ENCODE data around the gene TBC1D16. TPM values are rescaled to one million over a fixed set of nuclear protein-coding genes. Genes with fewer than 3 reads are reported as not detected.

Gene TBC1D16
- total and polyA plus RNA-seq, 2 donors (not counting 1 experiment from before 2014, with no cell fraction given), result 0.82 to 2.7 TPM

DNA sequence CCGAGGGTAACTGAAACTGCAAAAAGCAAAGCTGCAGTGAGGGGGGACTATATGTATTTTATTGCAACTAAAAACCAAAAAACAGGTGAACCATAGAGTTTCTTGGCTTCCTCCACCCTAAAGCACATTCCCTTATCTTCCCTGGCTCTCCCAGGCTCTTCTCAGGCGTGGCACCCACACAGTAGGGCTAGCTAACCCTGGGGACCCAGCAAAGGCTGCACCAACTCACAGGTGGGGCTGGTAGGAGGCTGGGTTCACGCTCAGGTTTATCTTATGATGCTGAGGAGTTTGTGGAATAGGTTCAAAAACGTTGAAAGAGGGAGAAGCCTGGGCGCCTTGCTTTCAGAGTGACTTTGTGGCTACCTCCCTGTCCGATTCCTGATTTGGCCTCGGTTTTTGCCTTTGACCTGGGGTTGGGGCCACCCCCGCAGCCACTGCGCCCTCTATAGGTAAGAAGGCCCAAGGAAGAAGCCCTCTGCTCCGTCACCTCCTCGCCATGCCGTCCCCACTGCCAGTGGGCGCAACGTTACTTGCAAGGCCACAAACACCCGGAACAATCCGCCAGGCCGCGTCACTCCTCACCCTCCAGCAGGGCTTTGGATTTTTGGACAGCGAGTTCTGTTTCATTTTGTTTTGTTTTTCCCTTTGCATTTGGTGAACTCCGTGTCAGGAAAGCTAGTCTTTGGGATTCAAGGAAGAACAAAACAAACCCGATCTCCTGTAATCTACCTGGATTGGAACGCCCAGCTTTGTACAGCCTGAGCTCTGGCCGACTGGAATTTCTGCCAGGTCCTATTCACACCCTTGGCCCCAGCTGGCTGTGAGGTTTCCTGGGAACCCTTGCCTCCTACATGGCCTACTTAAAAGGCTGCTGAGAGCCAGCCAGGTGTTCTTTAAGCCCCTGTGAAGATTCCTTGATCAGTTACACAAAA, 60.8 kb downstream of the TBC1D16 start:
- 79% methylated on average over 19 of the region's 23 CpGs for WGBS (ENCODE audit: insufficient coverage)
- CTCF ChIA-PET, result interaction anchor here (0.8 to 1.6 kb wide), 7 partner anchors 11 to 229 kb away, joined by 3 to 7 read pairs (median 4); no protein-coding TSS in a partner anchor

More for the DNA sequence above, 60.8 kb downstream of the TBC1D16 start:
- no peak overlapping the region for H3K4me3 Mint-ChIP-seq
- H3K9me3 Mint-ChIP-seq (ENCODE audit: insufficient read depth), result no peaks in the 10 kb centered on the region
- POLR2A ChIA-PET, result no interaction called here
- Histone ChIP-seq H3K4me1 (ENCODE audit: control insufficient read depth in 2 of 2, insufficient read depth in 2 of 2, low read length in 2 of 2) (peaks cover 3 to 15% of the 10 kb centered on the region in 2 donors), H3K9ac (ENCODE audit: low read length) (no peak overlapping the region), H3K9me3 (ENCODE audit: control extremely low read depth in 1 of 3, control insufficient read depth in 2 of 3, insufficient read depth in 1 of 3, low read length in 2 of 3) (no peaks in the 10 kb centered on the region), H3K4me3 (ENCODE audit: control extremely low read depth in 1 of 5, extremely low read depth in 1 of 5, insufficient read depth in 1 of 5, low read depth in 2 of 5, low read length in 4 of 5) (no peak overlapping the region), H4K20me1 (ENCODE audit: control insufficient read depth, insufficient read depth, low read length, poor library complexity, severe bottlenecking) (no peaks in the 10 kb centered on the region), H3K27ac (ENCODE audit: low read length in 2 of 2) (no peak overlapping the region), H3K4me2 (replicated peaks; ENCODE audit: low read depth, low read length, poor library complexity, severe bottlenecking) (no peak overlapping the region), H3K79me2 (ENCODE audit: control insufficient read depth, insufficient read depth, low read length) (no peaks in the 10 kb centered on the region), H3K27me3 (replicated peaks in 1 of 4; ENCODE audit: control extremely low read depth in 1 of 4, control insufficient read depth in 3 of 4, insufficient read depth in 4 of 4, low read length in 3 of 4) (no peaks in the 10 kb centered on the region), H2AFZ (ENCODE audit: insufficient read depth, low read depth, low read length, poor library complexity, severe bottlenecking) (no peak overlapping the region), H3K36me3 (replicated peaks in 1 of 2; ENCODE audit: control extremely low read depth in 1 of 2, control insufficient read depth in 1 of 2, extremely low read depth in 1 of 2, insufficient read depth in 2 of 2, low read length in 1 of 2) (no peaks in the 10 kb centered on the region)
- no peaks in the 10 kb centered on the region for H3K27me3 Mint-ChIP-seq
- no peak for ATAC-seq (ENCODE audit: low read depth)
- no peak overlapping the region for H3K27ac Mint-ChIP-seq
- no peak for TF ChIP-seq EZH2 (IDR thresholded peaks at IDR 0.05; ENCODE audit: borderline replicate concordance, insufficient read depth, low read depth, low read length, poor library complexity, severe bottlenecking)
- TF ChIP-seq, protein P1, sequence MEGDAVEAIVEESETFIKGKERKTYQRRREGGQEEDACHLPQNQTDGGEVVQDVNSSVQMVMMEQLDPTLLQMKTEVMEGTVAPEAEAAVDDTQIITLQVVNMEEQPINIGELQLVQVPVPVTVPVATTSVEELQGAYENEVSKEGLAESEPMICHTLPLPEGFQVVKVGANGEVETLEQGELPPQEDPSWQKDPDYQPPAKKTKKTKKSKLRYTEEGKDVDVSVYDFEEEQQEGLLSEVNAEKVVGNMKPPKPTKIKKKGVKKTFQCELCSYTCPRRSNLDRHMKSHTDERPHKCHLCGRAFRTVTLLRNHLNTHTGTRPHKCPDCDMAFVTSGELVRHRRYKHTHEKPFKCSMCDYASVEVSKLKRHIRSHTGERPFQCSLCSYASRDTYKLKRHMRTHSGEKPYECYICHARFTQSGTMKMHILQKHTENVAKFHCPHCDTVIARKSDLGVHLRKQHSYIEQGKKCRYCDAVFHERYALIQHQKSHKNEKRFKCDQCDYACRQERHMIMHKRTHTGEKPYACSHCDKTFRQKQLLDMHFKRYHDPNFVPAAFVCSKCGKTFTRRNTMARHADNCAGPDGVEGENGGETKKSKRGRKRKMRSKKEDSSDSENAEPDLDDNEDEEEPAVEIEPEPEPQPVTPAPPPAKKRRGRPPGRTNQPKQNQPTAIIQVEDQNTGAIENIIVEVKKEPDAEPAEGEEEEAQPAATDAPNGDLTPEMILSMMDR (IDR thresholded peaks at IDR 0.05), result peak; percentile 31
- peaks cover 8% of the 10 kb centered on the region for H3K4me1 Mint-ChIP-seq
- intact Hi-C loops (cut with micrococcal nuclease), result no loop called here
- DNase-seq, result no peak

Measured in B cell (primary cell).